Measurements from ENCODE around the gene PIGW. TPM values are rescaled to one million over a fixed set of nuclear protein-coding genes. Genes with fewer than 3 reads are reported as not detected.

PIGW gene
- total and polyA plus RNA-seq, 10 of the 15 experiments (the other 5 are each of a cell fraction or from before 2014, with no cell fraction given), result 6.0 to 31.5 (median 13.8) TPM

DNA sequence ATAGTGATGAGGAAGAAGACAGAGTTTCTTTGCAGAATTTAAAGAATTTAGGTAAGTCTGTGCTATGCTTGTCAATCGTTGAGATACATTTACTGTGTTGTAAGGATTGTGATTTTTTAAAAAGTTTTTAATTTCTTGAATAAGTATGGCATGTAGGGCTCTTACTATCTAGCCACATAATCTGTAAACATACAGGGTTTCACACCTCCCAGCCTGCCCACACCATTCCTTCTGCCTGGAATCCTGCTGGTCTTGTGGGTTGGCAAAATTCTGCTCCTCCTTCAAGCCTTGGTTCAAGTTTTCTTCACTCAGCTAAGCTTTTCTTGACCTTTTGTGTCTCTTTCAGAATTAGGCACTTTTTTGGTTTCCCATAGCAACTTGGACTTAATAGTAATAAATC, 40.8 kb upstream of the PIGW start:
- ATAC-seq, result no peak
- Histone ChIP-seq H3K4me1 (ENCODE audit: control insufficient read depth, insufficient read depth, low read length) (no peaks in the 10 kb centered on the region), H3K9me3 (replicated peaks; ENCODE audit: control insufficient read depth, insufficient read depth, low read length) (no peaks in the 10 kb centered on the region), H3K36me3 (ENCODE audit: control insufficient read depth in 2 of 2, insufficient read depth in 2 of 2, low read length in 1 of 2) (peaks cover 11 to 29% of the 10 kb centered on the region in 2 experiments), H2AFZ (ENCODE audit: control insufficient read depth, low read depth, low read length) (no peak overlapping the region), H4K20me1 (ENCODE audit: control insufficient read depth, insufficient read depth) (no peaks in the 10 kb centered on the region), H3K27me3 (replicated peaks in 1 of 2; ENCODE audit: control insufficient read depth in 2 of 2, insufficient read depth in 2 of 2, low read length in 1 of 2) (no peaks in the 10 kb centered on the region), H3K79me2 (ENCODE audit: control insufficient read depth, insufficient read depth, low read length) (peaks cover under 1% of the 10 kb centered on the region), H3K4me2 (ENCODE audit: control insufficient read depth, insufficient read depth) (no peak overlapping the region), H3K27ac (ENCODE audit: control insufficient read depth, insufficient read depth) (no peak overlapping the region), H3K4me3 (no peak overlapping the region), H3K9ac (ENCODE audit: control insufficient read depth, insufficient read depth, low read length) (no peak overlapping the region)
- RAD21 ChIA-PET (ENCODE audit: unreplicated experiment), result no interaction called here
- intact Hi-C loops (cut with micrococcal nuclease; ENCODE audit: unreplicated experiment), result no loop called here
- no peak for DNase-seq (ENCODE audit: low read depth, low spot score)
- TF ChIP-seq POLR2A (IDR thresholded peaks at IDR 0.05; ENCODE audit: low read depth, low read length), result no peak
- TF ChIP-seq SMC3 (IDR thresholded peaks at IDR 0.05; ENCODE audit: borderline replicate concordance, low read length), result no peak
- no peak for TF ChIP-seq STAT3 (IDR thresholded peaks at IDR 0.05; ENCODE audit: low read depth, low read length)
- TF ChIP-seq HDGF (IDR thresholded peaks at IDR 0.05), result no peak
- TF ChIP-seq, protein P1, sequence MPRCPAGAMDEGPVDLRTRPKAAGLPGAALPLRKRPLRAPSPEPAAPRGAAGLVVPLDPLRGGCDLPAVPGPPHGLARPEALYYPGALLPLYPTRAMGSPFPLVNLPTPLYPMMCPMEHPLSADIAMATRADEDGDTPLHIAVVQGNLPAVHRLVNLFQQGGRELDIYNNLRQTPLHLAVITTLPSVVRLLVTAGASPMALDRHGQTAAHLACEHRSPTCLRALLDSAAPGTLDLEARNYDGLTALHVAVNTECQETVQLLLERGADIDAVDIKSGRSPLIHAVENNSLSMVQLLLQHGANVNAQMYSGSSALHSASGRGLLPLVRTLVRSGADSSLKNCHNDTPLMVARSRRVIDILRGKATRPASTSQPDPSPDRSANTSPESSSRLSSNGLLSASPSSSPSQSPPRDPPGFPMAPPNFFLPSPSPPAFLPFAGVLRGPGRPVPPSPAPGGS (IDR thresholded peaks at IDR 0.05; ENCODE audit: borderline replicate concordance, insufficient read depth, low read depth, low read length, poor library complexity, severe bottlenecking), result no peak
- TF ChIP-seq BACH1 (IDR thresholded peaks at IDR 0.05; ENCODE audit: borderline replicate concordance), result no peak
- no peak for TF ChIP-seq NR2C1 (IDR thresholded peaks at IDR 0.05)
- TF ChIP-seq, protein P2, sequence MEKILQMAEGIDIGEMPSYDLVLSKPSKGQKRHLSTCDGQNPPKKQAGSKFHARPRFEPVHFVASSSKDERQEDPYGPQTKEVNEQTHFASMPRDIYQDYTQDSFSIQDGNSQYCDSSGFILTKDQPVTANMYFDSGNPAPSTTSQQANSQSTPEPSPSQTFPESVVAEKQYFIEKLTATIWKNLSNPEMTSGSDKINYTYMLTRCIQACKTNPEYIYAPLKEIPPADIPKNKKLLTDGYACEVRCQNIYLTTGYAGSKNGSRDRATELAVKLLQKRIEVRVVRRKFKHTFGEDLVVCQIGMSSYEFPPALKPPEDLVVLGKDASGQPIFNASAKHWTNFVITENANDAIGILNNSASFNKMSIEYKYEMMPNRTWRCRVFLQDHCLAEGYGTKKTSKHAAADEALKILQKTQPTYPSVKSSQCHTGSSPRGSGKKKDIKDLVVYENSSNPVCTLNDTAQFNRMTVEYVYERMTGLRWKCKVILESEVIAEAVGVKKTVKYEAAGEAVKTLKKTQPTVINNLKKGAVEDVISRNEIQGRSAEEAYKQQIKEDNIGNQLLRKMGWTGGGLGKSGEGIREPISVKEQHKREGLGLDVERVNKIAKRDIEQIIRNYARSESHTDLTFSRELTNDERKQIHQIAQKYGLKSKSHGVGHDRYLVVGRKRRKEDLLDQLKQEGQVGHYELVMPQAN (conservative IDR thresholded peaks at IDR 0.05), result no peak
- no peak for TF ChIP-seq POLR2AphosphoS5 (IDR thresholded peaks at IDR 0.05; ENCODE audit: low read length)
- no peak for TF ChIP-seq ZBED1 (IDR thresholded peaks at IDR 0.05; ENCODE audit: borderline replicate concordance)
- no peak for TF ChIP-seq TCF7 (IDR thresholded peaks at IDR 0.05; ENCODE audit: borderline replicate concordance)
- POLR2A ChIA-PET, result interaction anchor here (0.5 kb wide), 1 partner anchor 691 kb away, joined by 7 read pairs; no protein-coding TSS in a partner anchor
- CTCF ChIA-PET, result interaction anchor here (1.6 kb wide), 1 partner anchor 40 kb away, joined by 4 read pairs; the partner anchor contains the start of genes MYO19 and PIGW
- FAIRE-seq, result no peak
- in situ Hi-C loops (cut with MboI), result loop anchor here (25.0 kb wide), 1 partner anchor 357 kb away; no protein-coding TSS in a partner anchor
- SMC1A ChIA-PET (ENCODE audit: uncharacterized antibody, unreplicated experiment), result interaction anchor here (0.6 to 1.4 kb wide), 2 partner anchors 109 to 525 kb away, joined by 3 read pairs; no protein-coding TSS in a partner anchor
- WGBS (ENCODE audit: insufficient coverage, insufficient replicate concordance, low lambda C conversion rate, missing lambda C conversion rate), result 93% methylated on average over 1 of the region's 1 CpG
- no TSS peak for BruUV-seq (replicated peaks)
